Measurements from ENCODE around the gene NKD2. TPM values are rescaled to one million over a fixed set of nuclear protein-coding genes. Genes with fewer than 3 reads are reported as not detected.

The NKD2 gene
- polyA plus RNA-seq, 1 donor, result 15.6 TPM

DNA sequence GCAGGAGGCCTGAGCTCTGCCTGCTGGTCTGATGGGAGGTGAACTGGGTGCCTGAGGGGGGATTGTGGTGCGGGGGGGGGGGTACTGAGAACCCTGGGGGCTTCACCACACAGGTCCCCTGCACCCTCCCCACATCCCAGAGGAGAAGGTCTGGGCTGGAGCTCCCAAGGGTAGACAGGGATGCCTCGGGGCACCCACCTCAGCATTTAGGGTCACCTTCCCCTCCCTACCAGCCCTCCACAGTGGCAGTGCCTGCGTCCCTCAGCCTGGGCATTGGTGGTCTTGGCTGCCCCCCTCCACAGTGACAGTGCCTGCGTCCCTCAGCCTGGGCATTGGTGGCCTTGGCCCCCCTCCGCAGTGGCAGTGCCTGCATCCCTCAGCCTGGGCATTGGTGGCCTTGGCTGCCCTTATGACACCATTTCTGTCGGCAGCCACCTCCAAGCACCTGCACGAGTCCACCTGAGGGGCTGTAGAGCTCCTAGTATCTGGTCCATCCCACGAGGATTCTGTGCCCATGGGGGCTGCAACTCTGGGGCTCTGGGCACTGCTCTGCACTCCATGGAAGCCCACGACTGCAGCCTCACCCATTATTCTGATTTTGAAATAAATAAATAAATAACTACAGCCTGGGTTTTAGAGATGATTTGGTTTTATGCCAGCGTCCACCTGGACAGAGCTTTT, 21.5 kb downstream of the NKD2 start:
- no peak for DNase-seq

DNA sequence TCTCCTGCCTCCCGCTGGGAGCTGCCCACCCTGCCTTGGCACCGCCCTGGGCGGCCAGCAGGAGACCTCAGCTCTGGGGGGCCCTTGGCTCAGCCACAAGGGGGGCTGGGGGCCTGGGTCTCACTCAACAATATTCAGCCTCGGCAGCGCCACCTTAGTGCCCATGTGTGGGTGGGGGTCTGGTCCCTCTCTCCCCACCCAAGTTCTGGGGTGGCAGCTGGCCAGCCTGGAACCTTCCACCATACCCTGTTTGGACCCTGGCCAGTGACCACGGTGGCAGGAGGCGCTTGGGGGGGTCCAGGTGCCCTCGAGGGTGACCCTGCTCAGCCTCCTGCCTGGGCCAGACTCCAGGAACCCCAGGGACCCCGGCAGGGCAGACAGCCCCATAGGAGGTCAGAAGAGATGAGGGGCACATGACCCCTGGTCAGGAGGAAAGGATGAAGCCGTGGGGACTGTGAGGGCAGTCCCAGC, 22.2 kb downstream of the NKD2 start:
- DNase-seq, result no peak

DNA sequence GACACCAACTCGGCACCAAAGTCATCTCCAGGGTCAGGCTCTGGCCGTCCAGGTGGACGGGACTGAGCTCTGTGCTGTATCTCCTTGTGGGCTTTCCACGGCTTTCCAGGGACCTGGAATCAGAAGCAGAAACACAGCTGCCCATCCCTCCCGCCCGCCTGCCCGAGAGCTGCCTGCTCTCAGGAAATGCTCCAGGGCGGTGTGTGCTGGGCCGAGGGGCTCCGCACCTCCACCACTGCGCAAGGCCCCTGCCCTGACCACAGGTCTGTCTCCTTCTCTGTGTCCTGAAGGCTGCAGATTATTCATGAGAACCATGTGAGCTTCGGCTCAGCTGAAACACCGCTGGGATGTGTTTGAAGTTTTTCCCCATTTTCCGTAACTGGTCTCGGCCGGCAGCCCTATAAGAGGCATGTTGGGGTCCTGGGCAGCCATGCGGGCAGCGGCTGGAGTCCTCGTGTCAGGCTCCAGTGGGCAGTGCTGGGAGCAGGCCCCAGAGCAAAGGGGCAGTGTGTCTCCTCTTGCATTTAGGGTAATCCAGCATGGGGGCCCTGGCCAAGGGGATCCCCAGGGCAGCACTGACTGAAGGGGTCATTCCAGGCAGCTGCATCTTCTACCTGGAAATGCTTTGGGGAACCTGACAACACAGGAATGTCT, 22.8 kb downstream of the NKD2 start:
- DNase-seq, result no peak

DNA sequence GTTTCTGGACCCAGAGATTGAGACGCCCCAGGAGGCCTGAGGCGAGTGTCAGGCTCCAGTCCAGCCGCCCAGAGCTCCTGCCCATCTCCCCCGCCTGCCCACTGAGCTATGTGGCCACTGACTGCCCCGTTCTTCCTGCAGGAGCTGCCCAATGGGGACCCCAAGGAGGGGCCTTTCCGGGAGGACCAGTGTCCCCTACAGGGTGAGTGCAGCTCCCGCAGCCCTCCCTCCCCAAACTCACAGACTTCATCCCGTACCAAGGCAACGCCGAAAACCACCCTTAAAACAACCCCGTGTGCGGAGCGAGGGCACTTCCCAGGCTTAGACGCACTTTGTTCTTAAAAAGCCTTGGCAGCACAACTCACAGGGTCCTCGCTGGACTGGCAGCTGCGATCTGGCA, 23.4 kb downstream of the NKD2 start:
- DNase-seq, result no peak

DNA sequence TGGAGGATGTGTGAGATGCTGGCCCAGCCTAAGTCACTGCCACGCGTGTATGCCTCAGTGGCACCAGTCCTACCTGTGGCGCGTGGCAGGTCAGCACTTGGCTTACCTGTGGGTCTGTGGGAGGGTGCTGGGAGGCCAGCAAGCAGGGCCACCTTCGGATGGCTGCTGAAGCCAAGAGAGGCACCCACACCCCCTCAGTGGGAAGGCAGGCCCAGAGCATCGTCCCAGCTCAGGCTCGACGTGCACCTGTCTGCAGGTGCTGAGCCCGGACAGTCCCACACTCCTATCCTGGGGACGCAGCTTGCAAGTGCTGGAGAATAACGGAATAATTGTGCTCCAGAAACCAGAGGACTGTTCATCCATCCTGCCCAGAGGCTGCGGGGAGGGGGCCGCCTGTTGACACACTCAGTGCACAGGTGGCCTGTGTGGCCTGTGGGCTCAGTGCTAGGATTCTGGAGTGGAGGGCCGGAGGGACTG, 24.0 kb downstream of the NKD2 start:
- DNase-seq, result no peak

DNA sequence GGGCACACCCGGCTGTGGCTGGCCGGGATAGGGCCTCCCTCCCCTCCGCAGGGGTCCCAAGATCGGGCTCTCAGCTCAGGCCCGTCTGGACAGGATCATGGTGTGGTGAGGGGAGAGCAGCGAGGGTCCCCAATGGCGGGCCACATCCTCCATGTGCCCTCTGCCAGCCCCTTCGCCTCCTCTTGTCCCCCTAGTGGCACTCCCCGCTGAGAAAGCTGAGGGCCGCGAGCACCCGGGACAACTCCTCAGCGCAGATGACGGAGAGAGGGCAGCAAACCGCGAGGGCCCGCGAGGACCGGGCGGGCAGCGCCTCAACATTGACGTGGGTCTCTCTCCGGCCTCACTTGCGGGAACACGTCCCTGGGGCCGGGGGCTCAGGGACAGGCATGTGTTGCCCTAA, 24.6 kb downstream of the NKD2 start:
- DNase-seq, result no peak

DNA sequence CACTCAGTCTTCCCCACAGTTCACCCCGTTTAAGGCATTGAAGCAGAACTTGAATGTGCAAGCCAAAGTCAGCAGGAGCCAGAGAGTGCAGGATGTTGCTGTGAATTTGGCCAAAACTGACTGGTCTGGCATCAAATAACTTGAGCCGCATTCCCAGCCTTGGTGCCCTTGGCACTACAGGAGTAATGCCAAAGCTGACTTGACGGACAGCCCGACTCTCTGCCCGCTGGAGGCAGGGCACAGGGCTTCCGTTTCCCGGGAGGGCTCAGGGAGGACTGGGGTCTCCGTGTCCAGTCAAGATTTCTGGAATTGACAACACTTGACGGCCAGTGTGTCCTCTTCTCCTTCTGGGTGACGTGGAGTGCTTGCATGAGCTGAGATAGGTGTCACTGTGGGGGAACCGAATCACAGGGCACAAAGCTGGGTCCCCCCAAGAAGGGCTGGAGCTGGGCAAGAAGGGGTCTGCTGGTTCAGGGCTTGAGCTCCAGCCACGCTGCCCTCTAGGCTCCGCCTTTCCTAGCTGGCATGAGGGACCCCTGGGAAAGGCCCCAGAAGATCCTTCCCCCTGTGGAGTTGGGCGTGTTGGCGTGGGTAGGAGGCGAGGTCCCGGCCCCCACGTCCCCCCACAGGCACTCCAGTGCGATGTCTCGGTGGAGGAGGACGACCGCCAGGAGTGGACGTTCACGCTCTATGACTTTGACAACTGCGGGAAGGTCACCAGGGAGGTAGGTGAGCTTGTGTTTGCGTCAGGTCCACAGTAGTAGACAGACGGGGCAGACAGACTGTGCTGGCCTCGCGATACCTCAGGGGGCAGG, 25.2 kb downstream of the NKD2 start:
- DNase-seq, result no peak

DNA sequence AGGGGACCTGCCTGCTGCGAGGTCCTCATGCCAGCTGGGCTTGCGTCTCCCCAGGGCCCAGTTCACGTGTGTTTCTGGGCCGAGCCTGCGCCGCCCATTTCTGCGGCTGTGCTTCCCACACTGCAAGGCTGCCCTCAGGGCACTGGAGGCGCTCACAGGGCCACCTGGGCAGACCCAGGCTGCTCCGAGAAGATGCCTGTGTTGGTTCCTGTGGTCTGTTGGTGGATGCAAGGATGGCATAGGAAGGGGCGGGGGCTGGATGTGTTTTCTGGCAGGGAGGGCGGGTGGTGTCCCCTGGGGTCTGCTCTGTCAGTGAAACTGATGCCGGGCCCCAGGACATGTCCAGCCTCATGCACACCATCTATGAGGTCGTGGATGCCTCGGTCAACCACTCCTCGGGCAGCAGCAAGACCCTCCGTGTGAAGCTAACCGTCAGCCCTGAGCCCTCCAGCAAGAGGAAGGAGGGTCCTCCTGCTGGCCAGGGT, 25.9 kb downstream of the NKD2 start:
- no peak for DNase-seq

DNA sequence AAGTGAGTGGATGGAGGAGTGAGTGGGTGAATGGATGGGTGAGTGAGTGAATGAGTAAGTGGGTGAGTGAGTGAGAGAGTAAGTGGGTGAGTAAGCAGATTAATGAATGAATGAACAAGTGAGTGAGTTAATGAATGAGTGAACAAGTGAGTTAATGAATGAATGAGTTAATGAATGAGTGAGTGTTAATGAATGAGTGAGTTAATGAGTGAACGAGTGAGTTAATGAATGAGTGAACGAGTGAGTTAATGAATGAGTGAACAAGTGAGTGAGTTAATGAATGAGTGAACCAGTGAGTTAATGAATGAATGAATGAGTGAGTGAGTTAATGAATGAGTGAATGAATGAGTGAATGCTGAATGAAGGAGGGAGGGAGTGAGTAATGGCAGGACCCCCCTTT, 26.4 kb downstream of the NKD2 start:
- no peak for DNase-seq

DNA sequence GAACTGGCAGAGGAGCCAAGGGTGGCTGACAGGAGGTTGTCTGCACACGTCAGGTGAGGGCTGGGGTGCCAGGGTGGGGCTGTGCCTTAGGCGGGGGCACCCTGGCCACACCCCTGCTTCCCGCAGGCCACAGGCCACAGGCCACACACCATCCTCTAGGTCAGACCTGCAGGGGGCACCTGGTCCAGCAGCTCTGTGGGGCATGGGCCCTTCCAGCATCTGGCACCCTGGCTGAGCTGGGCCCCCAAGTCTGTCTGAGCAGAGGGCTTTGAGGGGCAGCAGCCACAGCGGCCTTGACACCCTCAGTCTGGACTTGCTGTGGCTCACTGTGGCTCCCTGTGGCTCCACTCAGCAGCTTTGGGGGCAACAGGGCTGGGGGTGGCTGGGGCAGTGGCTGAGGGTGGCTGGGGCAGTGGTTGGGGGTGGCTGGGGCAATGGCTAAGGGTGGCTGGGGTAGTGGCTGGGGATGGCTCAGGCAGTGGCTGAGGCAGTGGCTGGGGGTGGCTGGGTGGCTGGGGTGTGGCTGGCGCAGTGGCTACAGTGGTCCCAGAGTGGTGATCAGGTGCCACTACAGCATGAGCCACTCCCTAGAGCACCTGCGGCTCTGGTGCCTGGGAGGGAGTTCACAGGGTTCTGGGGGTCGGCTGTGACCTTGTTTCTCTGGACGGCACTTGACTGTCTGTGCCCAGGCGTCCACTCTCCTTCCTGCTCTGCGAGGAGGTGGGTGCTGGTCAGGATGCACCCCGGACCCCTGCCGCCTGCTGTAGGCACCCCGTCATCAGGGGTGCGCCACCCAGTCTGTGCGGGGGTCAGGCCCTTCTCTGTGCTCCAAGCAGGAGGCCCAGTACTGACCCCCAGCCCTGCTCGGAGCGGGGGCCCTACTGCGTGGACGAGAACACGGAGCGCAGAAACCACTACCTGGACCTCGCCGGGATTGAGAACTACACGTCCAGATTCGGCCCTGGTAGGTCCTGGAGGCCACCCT, 27.1 kb downstream of the NKD2 start:
- DNase-seq, result no peak

DNA sequence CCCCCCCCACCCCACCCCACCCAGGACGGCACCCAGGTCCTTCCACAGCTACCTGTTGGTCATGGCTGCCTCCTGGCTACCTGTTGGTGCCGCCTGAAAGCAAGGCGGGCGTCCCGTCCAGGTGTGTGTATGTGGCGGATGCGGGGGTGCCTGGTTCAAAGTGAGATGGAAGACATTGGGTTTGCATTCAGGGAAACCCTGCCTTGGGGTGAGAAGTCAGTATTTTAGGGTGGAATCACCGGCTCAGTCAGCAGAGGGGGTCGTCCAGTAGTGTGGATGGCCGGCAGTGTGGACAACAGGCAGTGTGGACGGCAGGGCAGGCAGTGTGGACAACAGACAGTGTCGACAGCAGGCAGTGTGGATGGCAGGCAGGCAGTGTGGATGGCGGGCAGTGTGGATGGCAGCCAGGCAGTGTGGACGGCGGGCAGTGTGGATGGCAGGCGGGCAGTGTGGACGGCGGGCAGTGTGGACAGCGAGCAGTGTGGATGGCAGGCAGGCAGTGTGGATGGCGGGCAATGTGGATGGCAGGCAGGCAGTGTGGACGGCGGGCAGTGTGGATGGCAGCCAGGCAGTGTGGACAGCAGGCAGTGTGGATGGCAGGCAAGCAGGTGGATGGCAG, 28.0 kb downstream of the NKD2 start:
- DNase-seq, result no peak

DNA sequence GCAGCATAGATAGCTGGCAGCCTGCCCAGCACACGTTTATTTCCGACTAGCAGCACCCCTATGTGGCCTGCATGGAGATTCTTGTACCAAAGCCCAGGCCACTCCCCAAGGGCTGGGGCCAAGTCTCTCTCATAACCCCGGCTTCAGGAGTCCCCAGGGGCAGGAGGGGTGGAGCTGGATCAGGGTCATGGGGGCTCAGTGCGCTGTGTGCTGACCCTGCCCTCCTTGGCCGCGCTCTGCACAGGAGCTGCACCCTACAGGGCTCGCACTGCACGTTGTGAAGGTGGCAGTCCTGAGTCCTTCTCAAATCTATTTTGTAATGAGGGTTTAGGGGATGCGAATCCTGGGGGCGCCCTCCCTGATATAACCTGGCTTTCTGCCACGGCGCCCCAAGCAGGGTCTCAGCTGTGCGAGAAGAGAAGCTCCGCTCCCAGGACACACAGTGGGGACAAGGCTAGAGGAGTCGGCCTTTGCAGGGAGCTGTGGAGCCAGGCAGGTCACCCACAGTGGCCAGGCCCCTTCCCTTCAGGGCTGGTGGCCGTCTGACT, 28.6 kb downstream of the NKD2 start:
- no peak for DNase-seq

DNA sequence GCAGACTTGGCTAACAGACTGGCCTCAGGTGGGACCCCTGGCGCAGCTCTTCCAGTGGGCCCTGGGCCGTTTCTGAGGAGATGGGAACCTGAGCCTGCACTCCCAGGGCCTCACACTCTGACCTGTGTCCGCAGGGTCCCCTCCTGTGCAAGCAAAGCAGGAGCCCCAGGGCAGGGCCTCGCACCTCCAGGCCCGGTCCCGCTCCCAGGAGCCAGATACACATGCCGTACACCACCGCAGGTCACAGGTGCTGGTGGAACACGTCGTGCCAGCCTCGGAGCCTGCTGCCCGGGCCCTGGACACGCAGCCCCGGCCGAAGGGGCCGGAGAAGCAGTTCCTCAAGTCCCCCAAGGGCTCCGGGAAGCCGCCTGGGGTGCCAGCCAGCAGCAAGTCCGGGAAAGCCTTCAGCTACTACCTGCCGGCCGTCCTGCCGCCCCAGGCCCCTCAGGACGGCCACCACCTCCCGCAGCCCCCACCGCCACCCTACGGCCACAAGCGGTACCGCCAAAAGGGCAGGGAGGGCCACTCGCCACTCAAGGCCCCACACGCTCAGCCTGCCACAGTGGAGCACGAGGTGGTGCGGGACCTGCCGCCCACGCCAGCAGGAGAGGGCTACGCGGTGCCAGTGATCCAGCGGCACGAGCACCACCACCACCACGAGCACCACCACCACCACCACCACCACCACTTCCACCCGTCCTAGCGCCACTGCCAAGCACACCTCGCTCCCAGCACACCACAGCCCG, 29.2 kb downstream of the NKD2 start:
- DNase-seq, result no peak

DNA sequence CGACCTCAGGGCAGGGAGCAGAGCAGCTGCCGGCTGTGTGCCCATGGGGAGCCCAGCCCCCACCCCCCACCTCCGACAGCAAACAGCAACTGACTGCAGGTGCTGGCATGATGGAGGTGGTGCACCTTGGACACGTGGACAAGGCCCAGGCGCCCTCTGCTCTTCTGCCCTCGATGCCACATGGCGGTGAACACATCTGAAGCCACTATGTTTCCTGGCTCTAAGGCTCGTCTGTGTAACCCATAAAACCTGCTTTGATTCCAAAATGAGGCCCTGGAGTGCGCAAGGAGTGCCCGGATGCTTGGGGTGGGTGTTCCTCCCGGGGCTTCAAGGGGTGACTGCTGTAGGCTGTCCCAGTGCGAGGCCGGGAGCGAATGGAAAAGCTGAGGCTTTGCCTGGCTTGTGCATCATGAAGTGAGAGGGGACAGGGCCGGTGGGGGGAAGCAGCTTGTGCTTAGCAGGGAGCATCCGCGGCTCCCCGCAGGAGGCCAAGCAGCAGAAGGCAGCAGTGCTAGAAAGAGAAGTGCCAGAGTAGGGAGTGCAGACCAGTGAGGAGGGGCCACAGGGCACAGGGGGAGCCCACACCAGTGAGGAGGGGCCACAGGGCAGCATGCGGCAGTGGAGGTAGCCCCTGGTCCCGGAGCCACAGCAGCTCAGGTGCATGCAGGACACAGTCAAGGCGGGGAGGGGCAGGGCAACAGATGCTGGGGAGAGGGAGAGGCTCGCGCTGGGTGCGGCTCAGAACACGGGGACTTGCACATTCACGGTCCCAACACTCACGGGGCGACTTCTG, 30.0 kb downstream of the NKD2 start:
- DNase-seq, result no peak

DNA sequence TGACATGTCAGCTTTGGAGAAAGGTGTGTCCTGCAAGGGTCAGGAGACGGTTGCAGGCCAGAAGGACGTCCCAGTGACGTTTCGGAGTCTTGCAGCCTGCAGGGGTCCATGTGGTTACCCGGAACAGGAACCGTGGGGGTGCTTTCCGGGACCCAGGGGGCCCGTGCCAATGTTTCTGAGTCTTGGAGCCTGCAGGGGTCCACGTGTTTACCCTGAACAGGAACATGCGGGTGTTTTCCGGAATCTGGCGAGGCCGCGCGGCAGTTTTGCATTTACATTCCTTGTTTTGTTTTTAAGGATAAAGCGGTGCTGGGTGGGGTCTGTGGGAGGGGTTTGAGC, 30.6 kb downstream of the NKD2 start:
- no peak for DNase-seq

DNA sequence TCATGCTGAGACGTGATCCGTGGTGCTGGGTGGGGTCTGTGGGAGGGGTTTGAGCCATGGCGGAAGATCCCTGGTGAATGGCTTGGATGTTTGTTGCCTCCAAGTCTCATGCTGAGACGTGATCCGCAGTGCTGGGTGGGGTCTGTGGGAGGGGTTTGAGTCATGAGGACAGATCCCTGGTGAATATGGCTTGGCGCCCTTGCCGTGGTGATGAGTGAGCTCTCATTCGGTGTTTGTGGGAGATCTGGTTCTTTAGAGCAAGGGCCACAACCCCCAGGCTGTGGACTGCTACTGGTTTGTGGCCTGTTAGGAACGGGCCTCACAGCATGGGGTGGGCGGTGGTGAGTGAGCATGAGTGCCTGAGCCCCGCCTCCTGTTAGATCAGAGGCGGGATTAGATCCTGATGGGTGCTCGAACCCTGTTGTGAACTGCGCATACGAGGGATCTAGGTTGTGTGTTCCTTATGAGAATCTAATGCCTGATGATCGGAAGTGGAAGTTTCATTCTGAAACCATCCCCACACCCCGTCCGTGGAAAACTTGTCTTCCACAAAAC, 31.2 kb downstream of the NKD2 start:
- DNase-seq, result no peak

DNA sequence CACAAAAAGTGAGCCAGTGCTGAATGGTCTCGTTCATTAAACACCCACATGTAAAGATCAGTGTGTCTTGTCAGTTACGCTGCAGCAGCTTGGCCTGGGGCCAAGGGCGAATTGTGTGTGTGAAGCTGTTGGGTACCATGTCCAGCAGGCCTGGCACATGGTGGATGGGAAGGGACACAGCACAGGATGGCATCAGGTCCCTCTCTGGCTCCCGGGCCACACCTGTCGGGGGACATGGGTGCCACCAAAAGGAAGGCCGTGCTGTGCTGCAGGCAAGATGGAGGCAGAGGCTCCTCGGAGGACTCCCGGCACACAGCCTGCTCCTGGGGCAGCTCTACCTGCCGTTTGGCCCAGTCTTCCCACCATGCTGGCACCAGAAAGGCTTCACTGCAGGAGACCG, 32.0 kb downstream of the NKD2 start:
- DNase-seq, result no peak

DNA sequence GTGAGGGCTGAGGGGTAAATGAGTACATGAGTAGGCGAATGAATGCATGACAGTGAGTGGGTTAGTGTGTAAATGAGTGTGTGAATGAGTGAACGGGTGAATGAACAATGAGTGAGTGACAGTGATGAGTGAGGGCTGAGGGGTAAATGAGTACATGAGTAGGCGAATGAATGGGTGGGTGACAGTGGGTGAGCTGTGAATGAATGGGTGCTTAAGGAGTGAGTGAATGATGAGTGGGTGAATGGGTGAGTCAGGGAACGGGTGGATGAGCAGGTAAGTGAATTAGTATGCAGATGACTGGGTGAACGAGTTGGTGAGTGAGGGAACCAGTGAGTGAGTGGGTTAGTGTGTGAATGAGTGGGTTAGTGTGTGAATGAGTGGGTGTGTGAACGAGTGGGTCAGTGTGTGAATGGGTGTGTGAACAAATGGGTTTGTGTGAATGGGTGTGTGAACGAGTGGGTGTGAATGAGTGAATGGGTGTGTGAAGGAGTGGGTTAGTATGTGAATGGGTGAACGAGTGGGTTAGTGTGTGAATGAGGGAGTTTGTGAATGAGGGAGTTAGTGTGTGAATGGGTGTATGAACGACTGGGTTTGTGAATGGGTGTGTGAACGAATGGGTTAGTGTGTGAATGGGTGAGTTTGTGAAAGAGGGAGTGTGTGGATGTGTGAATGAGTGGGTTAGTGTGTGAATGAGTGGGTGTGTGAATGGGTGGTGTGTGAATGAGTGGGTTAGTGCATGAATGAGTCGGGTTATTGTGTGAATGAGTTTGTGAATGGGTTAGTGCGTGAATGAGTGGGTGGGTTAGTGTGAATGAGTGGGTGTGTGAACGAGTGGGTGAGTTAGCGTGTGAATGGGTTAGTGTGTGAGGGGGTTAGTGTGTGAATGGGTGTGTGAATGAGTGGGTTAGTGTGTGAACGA, 32.9 kb downstream of the NKD2 start:
- no peak for DNase-seq
